SK-N-SH (cell line): ENCODE measurements around the gene OXCT1. TPM values are rescaled to one million over a fixed set of nuclear protein-coding genes. Genes with fewer than 3 reads are reported as not detected.

Experiments
- CTCF ChIA-PET: fragments of 300-600, 350-600 bp; formaldehyde crosslinking; extraction: SDS; loops from one replicate; lab custom pipeline; 2021; lab: Yijun Ruan, JAX
- POLR2A ChIA-PET: fragments of 350-600 bp; sonication (Branson Sonifier 250); formaldehyde crosslinking; extraction: SDS; loops from one replicate; lab custom pipeline; 2020; ENCODE audit warnings: antibody characterized with exemption, inconsistent platforms; lab: Yijun Ruan, JAX
- DNase-seq: peaks from one replicate; pipeline ENCODE4 v3.0.0; 2012
- H2AFZ ChIP-seq: fragments of 200-600 bp; sonication (generic); 2 replicates; pipeline ENCODE4 v1.8.1; 2016; ENCODE audit warnings: antibody characterized with exemption, mild to moderate bottlenecking, low read depth
- H3F3A ChIP-seq: fragments of 200-600 bp; sonication (generic); replicated peaks from 2 replicates; pipeline ENCODE3; 2016; ENCODE audit warnings: antibody characterized with exemption, mild to moderate bottlenecking; ENCODE audit not compliant: insufficient read depth
- H3K27ac ChIP-seq, 2 experiments: fragments of 200-500 bp in 1 of 2; fragments of 200-600 bp in 1 of 2; sonication (Bioruptor generic) in 1 of 2; sonication (generic), shearing (Covaris generic) in 1 of 2; 2 replicates each; pipeline versions ENCODE4 v1.5.1 to v1.6.1; 2014 to 2016; ENCODE audit warnings: low read depth in 2 of 2, inconsistent platforms in 1 of 2, low read length in 1 of 2, mild to moderate bottlenecking in 1 of 2, mixed read lengths in 1 of 2
- H3K27me3 ChIP-seq: fragments of 200-600 bp; sonication (generic), shearing (Covaris generic); 2 replicates; pipeline ENCODE4 v1.6.1; 2016; ENCODE audit warnings: mixed run types; ENCODE audit not compliant: insufficient read depth
- H3K36me3 ChIP-seq, 2 experiments: fragments of 200-500 bp in 1 of 2; fragments of 200-600 bp in 1 of 2; sonication (Bioruptor generic) in 1 of 2; sonication (generic) in 1 of 2; replicated peaks in 1 of 2; 2 replicates each; pipeline versions ENCODE3 to v1.5.1; 2014 to 2016; ENCODE audit warnings: low read length in 1 of 2, mild to moderate bottlenecking in 1 of 2; ENCODE audit not compliant: insufficient read depth in 2 of 2, control insufficient read depth in 1 of 2
- H3K4me1 ChIP-seq, 2 experiments: fragments of 200-500 bp in 1 of 2; fragments of 200-600 bp in 1 of 2; sonication (Bioruptor generic) in 1 of 2; sonication (generic), shearing (Covaris generic) in 1 of 2; 2 replicates each; pipeline versions ENCODE4 v1.5.1 to v1.6.1; 2014 to 2016; ENCODE audit warnings: low read depth in 1 of 2, low read length in 1 of 2, mixed run types in 1 of 2; ENCODE audit not compliant: insufficient read depth in 2 of 2, control insufficient read depth in 1 of 2
- H3K4me2 ChIP-seq: fragments of 200-600 bp; sonication (generic), shearing (Covaris generic); 2 replicates; pipeline ENCODE4 v1.6.1; 2017; ENCODE audit warnings: mixed run types
- H3K4me3 ChIP-seq, 2 experiments: fragments of 200-500 bp in 1 of 2; fragments of 200-600 bp in 1 of 2; sonication (Bioruptor generic) in 1 of 2; sonication (generic), shearing (Covaris generic) in 1 of 2; 2 replicates each; pipeline versions ENCODE4 v1.5.1 to v1.8.1; 2014 to 2016; ENCODE audit warnings: low read depth in 2 of 2, inconsistent platforms in 1 of 2, low read length in 1 of 2, mild to moderate bottlenecking in 1 of 2, mixed read lengths in 1 of 2, moderate library complexity in 1 of 2
- H3K79me2 ChIP-seq: fragments of 200-600 bp; sonication (generic); 2 replicates; pipeline ENCODE4 v1.8.1; 2017; ENCODE audit warnings: mild to moderate bottlenecking; ENCODE audit not compliant: insufficient read depth
- H3K9ac ChIP-seq: fragments of 200-600 bp; sonication (generic); 2 replicates; pipeline ENCODE4 v1.6.1; 2017; ENCODE audit warnings: mixed run types
- H3K9me2 ChIP-seq: fragments of 200-600 bp; sonication (generic); 2 replicates; pipeline ENCODE4 v1.6.1; 2017; ENCODE audit warnings: mixed run types
- H3K9me3 ChIP-seq: fragments of 200-600 bp; sonication (generic); 2 replicates; pipeline ENCODE4 v1.6.1; 2017; ENCODE audit warnings: mixed run types, mild to moderate bottlenecking, moderate library complexity
- H4K20me1 ChIP-seq: fragments of 200-600 bp; sonication (generic); 2 replicates; pipeline ENCODE4 v1.6.1; 2017; ENCODE audit warnings: mild to moderate bottlenecking, mixed run types; ENCODE audit not compliant: insufficient read depth
- CHD2 ChIP-seq: fragments of 150-350 bp; IDR thresholded peaks from 2 replicates; pipeline ENCODE4 v1.6.1; 2018; ENCODE audit warnings: low read length; ENCODE audit not compliant: partially characterized antibody
- FOSL2 ChIP-seq: IDR thresholded peaks from 2 replicates; pipeline ENCODE4 v1.4.0; 2012; ENCODE audit warnings: low read depth, mild to moderate bottlenecking, moderate library complexity, borderline replicate concordance
- GABPA ChIP-seq: IDR thresholded peaks from 2 replicates; pipeline ENCODE4 v1.4.0; 2012; ENCODE audit warnings: low read depth, mild to moderate bottlenecking
- GATA2 ChIP-seq: sonication (generic); formaldehyde crosslinking; IDR thresholded peaks from 2 replicates; pipeline ENCODE4 v1.5.0; 2020; ENCODE audit warnings: mild to moderate bottlenecking, missing genetic modification reagents
- IRF3 ChIP-seq: fragments of 150-350 bp; IDR thresholded peaks from 2 replicates; pipeline ENCODE4 v1.6.1; 2016; ENCODE audit warnings: mild to moderate bottlenecking, low read depth, low read length
- PBX3 ChIP-seq: IDR thresholded peaks from 2 replicates; pipeline ENCODE4; 2012
- TAF1 ChIP-seq: IDR thresholded peaks from 2 replicates; pipeline ENCODE4 v1.6.1; 2012; ENCODE audit warnings: low read depth, mild to moderate bottlenecking, low read length, moderate library complexity, borderline replicate concordance
- TCF12 ChIP-seq: IDR thresholded peaks from 2 replicates; pipeline ENCODE4 v1.4.0; 2012
- USF1 ChIP-seq: IDR thresholded peaks from 2 replicates; pipeline ENCODE4 v1.4.0; 2012; ENCODE audit warnings: low read depth, borderline replicate concordance
- USF2 ChIP-seq: fragments of 150-350 bp; IDR thresholded peaks from 2 replicates; pipeline ENCODE4 v1.6.1; 2017; ENCODE audit warnings: antibody characterized with exemption, low read length, low read depth, borderline replicate concordance
- ZBTB33 ChIP-seq: IDR thresholded peaks from 2 replicates; pipeline ENCODE4 v1.4.0; 2012; ENCODE audit warnings: low read depth, borderline replicate concordance
- WGBS: methylation state at CpG from one replicate; pipeline ENCODE4 v1.1.6; 2017; ENCODE audit warnings: low lambda C conversion rate; 5-methylcytosine and 5-hydroxymethylcytosine counted together
- polyA plus RNA-seq, 3 experiments: library from polyadenylated mRNA; depleted of rRNA; stranded (reverse); fragments of >200 nt; gene quantifications; 2 replicates each; pipeline ENCODE4 v1.2.3, GENCODE V29; 2012

Gene OXCT1
- polyA plus RNA-seq, 1 of the 3 experiments (the other 2 are of a cell fraction), result 11.7 TPM

GRCh38 chr5:41738710-41739354, 131.4 kb downstream of the OXCT1 start:
- Histone ChIP-seq H4K20me1 (no peaks in the 10 kb centered on the region), H3K27me3 (no peaks in the 10 kb centered on the region), H3K9me2 (no peaks in the 10 kb centered on the region), H3K79me2 (no peaks in the 10 kb centered on the region), H3K4me1 (no peaks in the 10 kb centered on the region; a peak in 1 of 4 replicates), H3K4me3 (no peak overlapping the region), H3K9me3 (no peaks in the 10 kb centered on the region), H2AFZ (no peak overlapping the region), H3K36me3 (peaks cover 16 to 26% of the 10 kb centered on the region in 2 experiments), H3K9ac (no peak overlapping the region), H3K4me2 (no peak overlapping the region), H3K27ac (no peak overlapping the region), H3F3A (no peaks in the 10 kb centered on the region)
- 79% methylated on average over 3 of the region's 3 CpGs for WGBS
- POLR2A ChIA-PET, result no interaction called here
- CTCF ChIA-PET, result no interaction called here
- TF ChIP-seq GABPA, result no peak
- no peak for TF ChIP-seq TCF12
- no peak for TF ChIP-seq TAF1
- TF ChIP-seq IRF3, result no peak
- TF ChIP-seq PBX3, result no peak
- DNase-seq, result no peak

- POLR2A ChIA-PET, result no interaction called here
- H3F3A ChIP-seq, result no peaks in the 10 kb centered on the region
- H3K4me1 ChIP-seq, result no peaks in the 10 kb centered on the region; a peak in 1 of 4 replicates
- peaks cover 16 to 26% of the 10 kb centered on the region in 2 experiments for H3K36me3 ChIP-seq
- no peaks in the 10 kb centered on the region for H3K27me3 ChIP-seq
- H3K79me2 ChIP-seq, result no peaks in the 10 kb centered on the region
- TF ChIP-seq GATA2 (no peak), GABPA (no peak), ZBTB33 (no peak), USF2 (no peak), USF1 (no peak), CHD2 (no peak), FOSL2 (no peak), TAF1 (no peak)
- no peaks in the 10 kb centered on the region for H4K20me1 ChIP-seq
- no peak overlapping the region for H3K4me2 ChIP-seq
- no peak overlapping the region for H3K4me3 ChIP-seq
- no peak overlapping the region for H3K9ac ChIP-seq
- H3K9me2 ChIP-seq, result no peaks in the 10 kb centered on the region
- no peak overlapping the region for H2AFZ ChIP-seq
- H3K27ac ChIP-seq, result no peak overlapping the region
- CTCF ChIA-PET, result interaction anchor here (1.5 kb wide), 1 partner anchor 106 kb away, joined by 4 read pairs; no protein-coding TSS in a partner anchor
- no peaks in the 10 kb centered on the region for H3K9me3 ChIP-seq
- no peak for DNase-seq
Measured at GRCh38 chr5:41736641-41737040, 133.6 kb downstream of the OXCT1 start.
